KMS-11 (cell line): ENCODE measurements around the gene TRMT112.

Experiments used
- H2AFZ ChIP-seq: fragments of 200-600 bp; sonication (generic); 2 replicates; pipeline ENCODE4 v1.6.1; 2016; ENCODE audit warnings: antibody characterized with exemption, mixed run types, low read depth
- H3K27ac ChIP-seq: fragments of 200-600 bp; sonication (generic); 2 replicates; pipeline ENCODE4 v1.6.1; 2016; ENCODE audit warnings: mild to moderate bottlenecking, mixed run types
- H3K27me3 ChIP-seq: fragments of 200-600 bp; sonication (generic); 2 replicates; pipeline ENCODE4 v1.6.1; 2017; ENCODE audit warnings: mild to moderate bottlenecking, low read depth, mixed run types, moderate library complexity; ENCODE audit not compliant: insufficient read depth
- H3K36me3 ChIP-seq: fragments of 200-600 bp; sonication (generic); 2 replicates; pipeline ENCODE4 v1.6.1; 2017; ENCODE audit warnings: mild to moderate bottlenecking, mixed run types; ENCODE audit not compliant: insufficient read depth
- H3K4me1 ChIP-seq: fragments of 200-600 bp; sonication (generic); 2 replicates; pipeline ENCODE4 v1.6.1; 2016; ENCODE audit warnings: mild to moderate bottlenecking, low read depth, mixed run types; ENCODE audit not compliant: poor library complexity, severe bottlenecking
- H3K4me2 ChIP-seq: fragments of 200-600 bp; sonication (generic); 2 replicates; pipeline ENCODE4 v1.7.0; 2016; ENCODE audit warnings: mild to moderate bottlenecking, mixed run types
- H3K4me3 ChIP-seq: fragments of 200-600 bp; sonication (generic); IDR thresholded peaks from 2 replicates; pipeline ENCODE4 v1.6.1; 2017; ENCODE audit warnings: low read depth, low read length, mixed read lengths; ENCODE audit not compliant: insufficient read depth
- H3K79me2 ChIP-seq: fragments of 200-600 bp; sonication (generic); 2 replicates; pipeline ENCODE4 v1.6.1; 2016; ENCODE audit warnings: low read depth, mixed run types; ENCODE audit not compliant: insufficient read depth
- H3K9ac ChIP-seq: fragments of 200-600 bp; sonication (generic); 2 replicates; pipeline ENCODE4 v1.6.1; 2016; ENCODE audit warnings: mild to moderate bottlenecking, mixed run types
- H4K20me1 ChIP-seq: fragments of 200-600 bp; sonication (generic); 2 replicates; pipeline ENCODE4 v1.6.1; 2016; ENCODE audit warnings: mild to moderate bottlenecking, mixed run types; ENCODE audit not compliant: insufficient read depth
- CTCF ChIP-seq: fragments of 200-600 bp; sonication (generic); conservative IDR thresholded peaks from 2 replicates; pipeline ENCODE4 v1.6.1; 2017; ENCODE audit warnings: low read depth, mild to moderate bottlenecking, antibody characterized with exemption, low read length, moderate library complexity, mixed read lengths

Gene TRMT112

GRCh38 chr11:64291262-64291751 is 26.1 kb downstream of the TRMT112 start, which contains the start of gene KCNK4:
TSS of gene KCNK4 (plus strand) at chr11:64291302. CDS start at chr11:64293019, 1,717 bp downstream.
- Histone ChIP-seq H3K9ac (no peak within 1 kb of the TSS), H3K4me3 (no peak within 1 kb of the TSS)

GRCh38 chr11:64290352-64291261 is 26.8 kb downstream of the TRMT112 start:
- Histone ChIP-seq H3K27ac (no peak overlapping the region), H3K27me3 (no peaks in the 10 kb centered on the region; the same call in 1 of the 2 replicates), H3K4me2 (no peak overlapping the region), H3K36me3 (no peaks in the 10 kb centered on the region), H3K4me3 (no peak overlapping the region), H4K20me1 (no peaks in the 10 kb centered on the region), H2AFZ (no peak overlapping the region), H3K79me2 (no peaks in the 10 kb centered on the region), H3K4me1 (peaks cover 11% of the 10 kb centered on the region), H3K9ac (no peak overlapping the region)
- TF ChIP-seq CTCF = no peak

More at GRCh38 chr11:64291262-64291751, 26.1 kb downstream of the TRMT112 start, which contains the start of gene KCNK4:
- Histone ChIP-seq H2AFZ (no peak within 1 kb of the TSS), H3K27me3 (no peaks in the 10 kb centered on the region; the same call in 1 of the 2 replicates), H3K79me2 (no peaks in the 10 kb centered on the region), H4K20me1 (no peaks in the 10 kb centered on the region), H3K36me3 (no peaks in the 10 kb centered on the region), H3K27ac (no peak within 1 kb of the TSS), H3K4me2 (no peak within 1 kb of the TSS), H3K4me1 (peaks cover 8% of the 10 kb centered on the region)
- no peak for TF ChIP-seq CTCF

DNA sequence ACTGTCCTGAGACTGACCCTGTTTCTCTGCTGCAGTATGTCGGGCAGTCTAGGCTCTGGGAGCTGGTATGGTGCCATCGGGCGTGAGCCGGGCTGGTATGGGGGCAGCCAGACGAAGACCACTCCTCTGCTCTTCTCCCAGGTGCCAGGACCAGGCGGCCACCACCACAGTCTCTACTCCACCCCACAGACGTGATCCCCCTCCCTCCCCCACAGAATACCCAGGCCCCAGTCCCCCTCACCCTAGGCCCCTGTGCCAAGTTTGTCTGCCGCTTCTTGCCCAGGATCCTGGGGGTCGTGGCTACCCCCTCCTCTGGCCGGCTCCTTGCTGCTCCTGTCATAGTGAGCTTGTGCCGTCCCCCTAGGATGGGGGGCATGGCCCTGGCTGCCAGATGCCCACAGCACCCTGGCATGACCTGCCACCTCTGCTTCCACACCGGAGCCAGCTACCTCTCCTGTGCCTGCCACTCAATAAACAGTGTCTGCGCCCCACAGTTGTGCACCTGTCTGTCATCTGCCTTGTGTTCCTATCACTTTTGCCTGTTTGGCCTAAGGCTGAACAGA is 28.3 kb downstream of the TRMT112 start:
- peaks cover 11% of the 10 kb centered on the region for H3K4me1 ChIP-seq
- H3K27ac ChIP-seq = no peak overlapping the region
- no peak overlapping the region for H3K4me3 ChIP-seq
- no peak overlapping the region for H3K9ac ChIP-seq
- no peaks in the 10 kb centered on the region; the same call in 1 of the 2 replicates for H3K27me3 ChIP-seq
- no peak overlapping the region for H2AFZ ChIP-seq
- H3K36me3 ChIP-seq = no peaks in the 10 kb centered on the region
- peaks cover 2% of the 10 kb centered on the region; the same call in 1 of the 2 replicates for H3K79me2 ChIP-seq
- TF ChIP-seq CTCF = no peak
- no peak overlapping the region for H3K4me2 ChIP-seq
- H4K20me1 ChIP-seq = no peaks in the 10 kb centered on the region

- Histone ChIP-seq H4K20me1 (no peaks in the 10 kb centered on the region), H3K27me3 (no peaks in the 10 kb centered on the region; the same call in 1 of the 2 replicates), H3K4me1 (peaks cover 18% of the 10 kb centered on the region), H3K4me2 (no peak overlapping the region), H3K27ac (no peak overlapping the region), H2AFZ (no peak overlapping the region), H3K36me3 (no peaks in the 10 kb centered on the region), H3K79me2 (peaks cover 9% of the 10 kb centered on the region), H3K4me3 (no peak overlapping the region), H3K9ac (no peak overlapping the region)
- no peak for TF ChIP-seq CTCF
These were observed 29.0 kb downstream of the TRMT112 start for GRCh38 chr11:64288353-64288750.
